ENCODE measurements around the gene SVEP1.

Gene SVEP1

GRCh38 chr9:110351009-110351467 lies 228.5 kb downstream of the SVEP1 start:
- H3K27me3 ChIP-seq, result no peaks in the 10 kb centered on the region
- H3K36me3 ChIP-seq, result no peaks in the 10 kb centered on the region
- no peak for TF ChIP-seq CTCF (IDR thresholded peaks at IDR 0.05)
- H3K9me3 ChIP-seq, result no peaks in the 10 kb centered on the region
- no peaks in the 10 kb centered on the region for H3K4me1 ChIP-seq (ENCODE audit: control insufficient read depth in 1 of 2, insufficient read depth in 1 of 2, low read depth in 1 of 2, low read length in 1 of 2)
- no peak overlapping the region for H3K4me3 ChIP-seq (ENCODE audit: low read depth in 1 of 2, low read length in 1 of 2)
- no peak overlapping the region for H3K27ac ChIP-seq

GRCh38 chr9:110346325-110346724 lies 233.2 kb downstream of the SVEP1 start:
- Histone ChIP-seq H3K27me3 (no peaks in the 10 kb centered on the region), H3K36me3 (no peaks in the 10 kb centered on the region), H3K9me3 (no peaks in the 10 kb centered on the region), H3K4me3 (ENCODE audit: low read depth in 1 of 2, low read length in 1 of 2) (no peak overlapping the region), H3K4me1 (ENCODE audit: control insufficient read depth in 1 of 2, insufficient read depth in 1 of 2, low read depth in 1 of 2, low read length in 1 of 2) (no peaks in the 10 kb centered on the region), H3K27ac (no peak overlapping the region)
- no peak for TF ChIP-seq CTCF (IDR thresholded peaks at IDR 0.05)

- Histone ChIP-seq H3K9me3 (no peaks in the 10 kb centered on the region), H3K27ac (no peak overlapping the region), H3K4me3 (ENCODE audit: low read depth in 1 of 2, low read length in 1 of 2) (no peak overlapping the region), H3K27me3 (no peaks in the 10 kb centered on the region), H3K4me1 (ENCODE audit: control insufficient read depth in 1 of 2, insufficient read depth in 1 of 2, low read depth in 1 of 2, low read length in 1 of 2) (no peaks in the 10 kb centered on the region), H3K36me3 (no peaks in the 10 kb centered on the region)
- no peak for TF ChIP-seq CTCF (IDR thresholded peaks at IDR 0.05)
Measured at GRCh38 chr9:110344821-110345220, 234.7 kb downstream of the SVEP1 start.

GRCh38 chr9:110343551-110343950 lies 236.0 kb downstream of the SVEP1 start:
- no peaks in the 10 kb centered on the region for H3K27me3 ChIP-seq
- H3K9me3 ChIP-seq, result no peaks in the 10 kb centered on the region
- no peaks in the 10 kb centered on the region for H3K4me1 ChIP-seq (ENCODE audit: control insufficient read depth in 1 of 2, insufficient read depth in 1 of 2, low read depth in 1 of 2, low read length in 1 of 2)
- H3K36me3 ChIP-seq, result no peaks in the 10 kb centered on the region
- TF ChIP-seq CTCF (IDR thresholded peaks at IDR 0.05), result no peak
- H3K4me3 ChIP-seq (ENCODE audit: low read depth in 1 of 2, low read length in 1 of 2), result no peak overlapping the region
- no peak overlapping the region for H3K27ac ChIP-seq

- no peaks in the 10 kb centered on the region for H3K27me3 ChIP-seq
- no peaks in the 10 kb centered on the region for H3K36me3 ChIP-seq
- no peaks in the 10 kb centered on the region for H3K9me3 ChIP-seq
- H3K4me3 ChIP-seq (ENCODE audit: low read depth in 1 of 2, low read length in 1 of 2), result no peak overlapping the region
- H3K4me1 ChIP-seq (ENCODE audit: control insufficient read depth in 1 of 2, insufficient read depth in 1 of 2, low read depth in 1 of 2, low read length in 1 of 2), result no peaks in the 10 kb centered on the region
- H3K27ac ChIP-seq, result no peak overlapping the region
- TF ChIP-seq CTCF (IDR thresholded peaks at IDR 0.05), result no peak
Measured at GRCh38 chr9:110340306-110340705, 239.2 kb downstream of the SVEP1 start.

GRCh38 chr9:110338143-110338542 lies 241.4 kb downstream of the SVEP1 start:
- no peaks in the 10 kb centered on the region for H3K9me3 ChIP-seq
- no peak overlapping the region for H3K27ac ChIP-seq
- H3K4me1 ChIP-seq (ENCODE audit: control insufficient read depth in 1 of 2, insufficient read depth in 1 of 2, low read depth in 1 of 2, low read length in 1 of 2), result no peaks in the 10 kb centered on the region
- H3K4me3 ChIP-seq (ENCODE audit: low read depth in 1 of 2, low read length in 1 of 2), result no peak overlapping the region
- no peak for TF ChIP-seq CTCF (IDR thresholded peaks at IDR 0.05)
- no peaks in the 10 kb centered on the region for H3K27me3 ChIP-seq
- H3K36me3 ChIP-seq, result no peaks in the 10 kb centered on the region

Data from neutrophil (primary cell).